Measurements from ENCODE around the gene DTX4.

- TF ChIP-seq POLR2AphosphoS5 (IDR thresholded peaks at IDR 0.05; ENCODE audit: low read depth, low read length), result no peak
- TF ChIP-seq PAX5 (IDR thresholded peaks at IDR 0.05; ENCODE audit: insufficient read depth, low read length, severe bottlenecking), result no peak
Measured at GRCh38 chr11:59193587-59194130, 21.7 kb downstream of the DTX4 start.

Data from GM12891 (cell line).